Testis (tissue), 3 donors: Measurements from ENCODE around the gene HMGCS2. TPM values are rescaled to one million over a fixed set of nuclear protein-coding genes. Genes with fewer than 3 reads are reported as not detected.

Experiments used
- DNase-seq: peaks from one replicate; pipeline ENCODE4 v3.0.0-alpha.2; 2019
- H3K27ac ChIP-seq, 2 donors: fragments of 200-600 bp; sonication (generic); one replicate each; pipeline ENCODE4 v1.5.1; 2019
- H3K27me3 ChIP-seq: fragments of 200-600 bp; sonication (generic); one replicate; pipeline ENCODE4 v1.5.1; 2019
- H3K36me3 ChIP-seq: fragments of 200-600 bp; sonication (generic); one replicate; pipeline ENCODE4 v1.5.1; 2017; ENCODE audit warnings: low read depth; ENCODE audit errors: missing control alignments
- H3K4me1 ChIP-seq: fragments of 200-600 bp; sonication (generic); one replicate; pipeline ENCODE4 v1.5.1; 2019
- H3K4me3 ChIP-seq, 2 donors: fragments of 200-600 bp; sonication (generic); one replicate each; pipeline ENCODE4 v1.5.1; 2017 to 2019
- H3K9me3 ChIP-seq: fragments of 200-600 bp; sonication (generic); one replicate; pipeline ENCODE4 v1.5.1; 2017
- POLR2A ChIP-seq: fragments of 450-650 bp; IDR thresholded peaks from one replicate; pipeline ENCODE4 v1.6.1; 2017; ENCODE audit warnings: antibody characterized with exemption, mild to moderate bottlenecking, moderate library complexity
- WGBS, 2 donors: methylation state at CpG; one replicate each; pipeline ENCODE4 v1.1.5; 2018; 5-methylcytosine and 5-hydroxymethylcytosine counted together
- intact Hi-C: fragments of 100-400 bp; cut with DNase I; formaldehyde crosslinking; loops from one replicate; pipeline ENCODE4 v1.15.1; 2023; ENCODE audit warnings: low total_unique reads
- polyA plus RNA-seq: library from polyadenylated mRNA; stranded (reverse); fragments of 350-450 nt; fragmentation: Illumina TruSeq; extraction: RNeasy Lipid Tissue Mini Kit (QIAGEN cat#74804); gene quantifications from one replicate; pipeline ENCODE4 v1.2.3, GENCODE V29; 2014; ENCODE audit warnings: low read depth, low replicate concordance; ENCODE audit not compliant: insufficient read depth
- total RNA-seq, 2 donors: library from RNA; depleted of rRNA; stranded (reverse); fragments of >200 nt; gene quantifications; one replicate each; pipeline ENCODE4 v1.2.3, GENCODE V29; 2016
- TF ChIP-seq, protein P1 (sequence below), 3 experiments: fragments of 450-650 bp in 2 of 3; fragments of 200-600 bp in 1 of 3; sonication (generic) in 1 of 3; IDR thresholded peaks; one replicate each; pipeline ENCODE4 v1.5.1; 2016 to 2019; ENCODE audit warnings: antibody characterized with exemption in 3 of 3, mild to moderate bottlenecking in 2 of 3, moderate library complexity in 1 of 3

HMGCS2 gene
- total and polyA plus RNA-seq, 3 donors from 2014 or later: 2.5 to 93.7 (median 43.6) TPM

DNA sequence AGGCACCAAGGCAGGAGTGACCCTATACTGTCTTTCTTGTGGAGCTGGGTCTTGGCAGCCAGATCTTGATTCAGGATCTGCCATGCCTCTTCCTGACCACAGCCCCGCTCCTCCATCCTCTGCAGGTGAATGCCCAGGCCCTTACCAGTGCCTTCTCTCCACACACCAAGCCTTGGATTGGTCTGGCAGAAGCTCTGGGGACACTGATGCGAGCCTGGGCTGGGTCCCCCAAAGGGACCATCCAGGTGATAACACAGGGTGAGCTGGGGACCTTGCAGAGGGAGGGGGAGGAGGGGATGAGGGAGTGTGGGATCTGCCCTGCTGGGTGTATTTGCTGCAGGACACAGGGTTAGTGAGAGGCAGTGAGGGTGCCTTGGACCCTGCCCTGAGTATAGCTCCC, 28.4 kb downstream of the HMGCS2 start:
- Histone ChIP-seq H3K4me1 (peaks cover 68% of the 10 kb centered on the region), H3K9me3 (no peaks in the 10 kb centered on the region), H3K4me3 (no peak overlapping the region), H3K27me3 (no peaks in the 10 kb centered on the region), H3K36me3 (no peaks in the 10 kb centered on the region), H3K27ac (peak overlapping the region; percentile 32 to 83)
- DNase-seq: no peak
- no peak for TF ChIP-seq POLR2A
- TF ChIP-seq, protein P1, sequence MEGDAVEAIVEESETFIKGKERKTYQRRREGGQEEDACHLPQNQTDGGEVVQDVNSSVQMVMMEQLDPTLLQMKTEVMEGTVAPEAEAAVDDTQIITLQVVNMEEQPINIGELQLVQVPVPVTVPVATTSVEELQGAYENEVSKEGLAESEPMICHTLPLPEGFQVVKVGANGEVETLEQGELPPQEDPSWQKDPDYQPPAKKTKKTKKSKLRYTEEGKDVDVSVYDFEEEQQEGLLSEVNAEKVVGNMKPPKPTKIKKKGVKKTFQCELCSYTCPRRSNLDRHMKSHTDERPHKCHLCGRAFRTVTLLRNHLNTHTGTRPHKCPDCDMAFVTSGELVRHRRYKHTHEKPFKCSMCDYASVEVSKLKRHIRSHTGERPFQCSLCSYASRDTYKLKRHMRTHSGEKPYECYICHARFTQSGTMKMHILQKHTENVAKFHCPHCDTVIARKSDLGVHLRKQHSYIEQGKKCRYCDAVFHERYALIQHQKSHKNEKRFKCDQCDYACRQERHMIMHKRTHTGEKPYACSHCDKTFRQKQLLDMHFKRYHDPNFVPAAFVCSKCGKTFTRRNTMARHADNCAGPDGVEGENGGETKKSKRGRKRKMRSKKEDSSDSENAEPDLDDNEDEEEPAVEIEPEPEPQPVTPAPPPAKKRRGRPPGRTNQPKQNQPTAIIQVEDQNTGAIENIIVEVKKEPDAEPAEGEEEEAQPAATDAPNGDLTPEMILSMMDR (IDR thresholded peaks at IDR 0.05): no peak
- 86 to 100% methylated on average over 2 of the region's 2 CpGs for WGBS, 2 donors
- intact Hi-C loops: no loop called here

DNA sequence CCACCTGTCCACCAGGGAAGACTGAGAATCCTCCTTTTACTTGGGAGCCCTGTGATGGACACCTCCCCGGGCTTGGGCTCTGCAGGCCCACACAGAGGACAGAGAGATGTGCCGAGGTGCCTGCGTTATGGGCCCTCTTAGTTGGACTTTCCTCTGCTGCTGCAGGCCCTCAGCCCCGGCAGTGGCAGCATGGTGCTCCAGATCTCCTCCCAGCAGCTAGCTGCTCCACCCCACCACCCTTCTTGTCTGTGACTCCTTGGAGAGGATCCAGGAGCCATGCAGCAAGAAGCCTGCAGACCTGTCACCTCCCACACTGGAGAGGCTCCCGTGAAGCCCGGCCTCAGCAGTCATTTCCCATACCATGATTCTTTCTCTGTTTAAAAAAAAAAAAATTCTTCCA, 29.6 kb downstream of the HMGCS2 start:
- Histone ChIP-seq H3K27me3 (no peaks in the 10 kb centered on the region), H3K27ac (peak overlapping the region; percentile 70 to 83), H3K9me3 (no peaks in the 10 kb centered on the region), H3K36me3 (no peaks in the 10 kb centered on the region), H3K4me1 (peaks cover 74% of the 10 kb centered on the region), H3K4me3 (no peak overlapping the region)
- peak; percentile 85 for DNase-seq
- no peak for TF ChIP-seq POLR2A
- TF ChIP-seq, protein P1 (IDR thresholded peaks at IDR 0.05): no peak
- intact Hi-C loops: no loop called here
- WGBS, 2 donors: 50 to 70% methylated on average over 6 of the region's 6 CpGs

DNA sequence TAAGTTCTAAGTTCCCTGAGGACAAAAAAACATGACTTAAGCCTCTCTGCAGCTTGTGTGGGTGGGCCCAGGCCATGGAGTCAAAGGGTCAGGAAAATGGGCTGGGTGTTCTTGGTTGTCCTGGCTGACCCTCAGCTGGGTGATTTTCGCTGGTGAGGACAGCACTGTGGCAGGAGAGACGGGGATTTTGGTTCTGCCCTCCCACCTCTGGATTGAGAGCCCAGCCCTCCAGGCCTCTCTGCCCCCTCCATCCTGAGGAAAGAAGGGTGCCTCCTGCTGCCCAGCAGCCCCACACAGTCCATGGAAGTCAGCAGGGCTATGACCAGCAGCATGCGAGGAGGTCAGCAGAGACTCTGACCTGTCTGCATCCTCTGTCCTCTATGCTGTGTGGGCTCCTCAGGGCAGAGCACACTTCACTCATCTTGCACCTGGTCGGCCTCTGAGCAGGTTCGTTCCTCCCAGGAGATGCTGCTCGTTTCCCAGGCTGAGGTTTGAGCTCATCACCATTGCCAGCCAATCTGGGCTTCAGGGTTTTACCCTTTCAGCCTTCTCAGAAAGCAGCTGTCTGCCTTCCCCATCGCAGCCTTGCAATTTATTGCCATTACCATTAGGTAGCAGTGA, 30.5 kb downstream of the HMGCS2 start:
- Histone ChIP-seq H3K36me3 (no peaks in the 10 kb centered on the region), H3K27me3 (no peaks in the 10 kb centered on the region), H3K4me3 (no peak overlapping the region), H3K4me1 (peaks cover 70% of the 10 kb centered on the region), H3K27ac (peak overlapping the region; percentile 70 to 83), H3K9me3 (no peaks in the 10 kb centered on the region)
- intact Hi-C loops: no loop called here
- TF ChIP-seq, protein P1 (IDR thresholded peaks at IDR 0.05): no peak
- TF ChIP-seq POLR2A: no peak
- no peak for DNase-seq
- WGBS, 2 donors: 39 to 46% methylated on average over 7 of the region's 7 CpGs

DNA sequence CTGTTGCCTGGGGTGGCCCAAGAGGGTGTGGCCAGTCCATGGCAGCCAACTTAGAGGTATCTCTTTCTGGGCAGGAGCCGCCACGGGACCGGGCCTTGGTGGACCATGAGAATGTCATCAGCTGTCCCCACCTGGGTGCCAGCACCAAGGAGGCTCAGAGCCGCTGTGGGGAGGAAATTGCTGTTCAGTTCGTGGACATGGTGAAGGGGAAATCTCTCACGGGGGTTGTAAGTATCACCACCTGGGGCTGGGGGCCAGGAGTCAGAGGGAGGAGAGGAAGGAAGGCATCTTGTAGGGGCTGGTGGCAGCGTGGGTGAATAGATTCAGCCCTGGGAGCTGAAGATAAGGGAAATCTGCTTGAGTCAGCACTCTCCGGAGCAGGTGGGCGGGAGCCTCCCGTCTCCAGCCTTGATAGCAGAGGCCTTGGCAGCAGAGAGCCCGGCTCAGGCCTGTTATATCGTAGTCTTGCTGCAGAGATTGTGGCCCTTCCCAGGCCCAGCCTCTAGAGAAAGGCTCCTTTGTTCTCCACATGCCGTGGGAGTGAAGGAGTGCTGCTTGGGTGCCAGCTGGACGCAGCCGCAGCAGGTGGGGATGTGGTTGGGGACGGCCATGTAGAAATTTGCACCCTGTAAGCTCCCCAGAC, 31.5 kb downstream of the HMGCS2 start:
- DNase-seq: peak; percentile 96

More for the DNA sequence above, 31.5 kb downstream of the HMGCS2 start:
- intact Hi-C loops: no loop called here
- Histone ChIP-seq H3K27ac (peak overlapping the region; percentile 70 to 83), H3K4me3 (no peak overlapping the region), H3K27me3 (no peaks in the 10 kb centered on the region), H3K36me3 (no peaks in the 10 kb centered on the region), H3K9me3 (no peaks in the 10 kb centered on the region), H3K4me1 (peaks cover 71% of the 10 kb centered on the region)
- 36 to 50% methylated on average over 15 to 16 of the region's 16 CpGs for WGBS, 2 donors
- TF ChIP-seq, protein P1 (IDR thresholded peaks at IDR 0.05): no peak
- TF ChIP-seq POLR2A: no peak
